ENCODE results near the gene TBC1D2B. TPM values are rescaled to one million over a fixed set of nuclear protein-coding genes. Genes with fewer than 3 reads are reported as not detected.

The TBC1D2B gene
- total RNA-seq (2021) (15.2 to 18.3 TPM (median 16.8 TPM) in 3 replicates), Bru-seq, nascent RNA (percentile 58 among the genes with signal in this experiment)
- long read RNA-seq, experiment 1, full-length matches to known transcripts = 43 of 60 reads
- long read RNA-seq, experiment 1, partial matches to known transcripts = 7 of 60 reads
- long read RNA-seq, experiment 1, other reads (novel, unspliced or antisense) = 10 of 60 reads
- long read RNA-seq, experiment 2, full-length matches to known transcripts = 12 of 19 reads
- long read RNA-seq, experiment 2, partial matches to known transcripts = 2 of 19 reads
- long read RNA-seq, experiment 2, other reads (novel, unspliced or antisense) = 5 of 19 reads
- long read RNA-seq, experiment 3, partial matches to known transcripts = 1 of 1 reads
- long read RNA-seq, experiment 3, other reads (novel, unspliced or antisense) = 0 of 1 reads

GRCh38 chr15:78077053-78077870, at the start of gene TBC1D2B:
TBC1D2B (minus strand) TSS chr15:78077711; CDS start chr15:78077652, 59 bp downstream.
- Mint-ChIP-seq H3K36me3 (peaks cover 2% of the 10 kb centered on the region; the same call in 1 of the 2 replicates), H3K27ac (peak within 1 kb of the TSS; percentile 86), H3K27me3 (ENCODE audit: low read depth) (peaks cover 6% of the 10 kb centered on the region), H3K9me3 (no peaks in the 10 kb centered on the region), H3K4me3 (peak within 1 kb of the TSS; percentile 96), H3K4me1 (peaks cover 18% of the 10 kb centered on the region)
- POLR2A ChIA-PET = no interaction called here
- CTCF ChIA-PET = interaction anchor here (0.6 to 0.9 kb wide), 2 partner anchors 36 to 162 kb away, joined by 3 to 5 read pairs; no protein-coding TSS in a partner anchor
- TF ChIP-seq ELF4 (CRISPR knock-in tag; IDR thresholded peaks at IDR 0.05; ENCODE audit: low read depth) (no peak), ZNF425 (CRISPR knock-in tag; conservative IDR thresholded peaks at IDR 0.05) (no peak), KAT7 (CRISPR knock-in tag; IDR thresholded peaks at IDR 0.05; ENCODE audit: borderline replicate concordance) (no peak; the same call in 1 of the 2 replicates), CREM (CRISPR knock-in tag; IDR thresholded peaks at IDR 0.05) (no peak), HMGXB4 (CRISPR knock-in tag; IDR thresholded peaks at IDR 0.05) (0 out of 2 replicates have a peak, but pooled peaks have one; percentile 48), ATF6 (CRISPR knock-in tag; IDR thresholded peaks at IDR 0.05) (no peak), ESRRA (CRISPR knock-in tag; IDR thresholded peaks at IDR 0.05; ENCODE audit: borderline replicate concordance) (no peak), SP1 (CRISPR knock-in tag; conservative IDR thresholded peaks at IDR 0.05) (peak; percentile 75), ZNF423 (CRISPR knock-in tag; IDR thresholded peaks at IDR 0.05) (no peak), CDX4 (CRISPR knock-in tag; IDR thresholded peaks at IDR 0.05; ENCODE audit: borderline replicate concordance) (no peak), CTCF (IDR thresholded peaks at IDR 0.05) (no peak), PRRX2 (CRISPR knock-in tag; IDR thresholded peaks at IDR 0.05) (no peak), EMX1 (CRISPR knock-in tag; IDR thresholded peaks at IDR 0.05) (no peak), GTF2I (CRISPR knock-in tag; conservative IDR thresholded peaks at IDR 0.05) (no peak)
- ATAC-seq (peak; percentile 78), DNase-seq (ENCODE audit: low spot score) (peak; percentile 76)

Measured in WTC11 (cell line).